CD4-positive, alpha-beta T cell treated with Interleukin-15 for 1 hour (primary cell): ENCODE measurements around the gene ABTB1.

Source experiments
- DNase-seq: peaks from one replicate; pipeline ENCODE4 v3.0.0-alpha.2; 2020

The ABTB1 gene

DNA sequence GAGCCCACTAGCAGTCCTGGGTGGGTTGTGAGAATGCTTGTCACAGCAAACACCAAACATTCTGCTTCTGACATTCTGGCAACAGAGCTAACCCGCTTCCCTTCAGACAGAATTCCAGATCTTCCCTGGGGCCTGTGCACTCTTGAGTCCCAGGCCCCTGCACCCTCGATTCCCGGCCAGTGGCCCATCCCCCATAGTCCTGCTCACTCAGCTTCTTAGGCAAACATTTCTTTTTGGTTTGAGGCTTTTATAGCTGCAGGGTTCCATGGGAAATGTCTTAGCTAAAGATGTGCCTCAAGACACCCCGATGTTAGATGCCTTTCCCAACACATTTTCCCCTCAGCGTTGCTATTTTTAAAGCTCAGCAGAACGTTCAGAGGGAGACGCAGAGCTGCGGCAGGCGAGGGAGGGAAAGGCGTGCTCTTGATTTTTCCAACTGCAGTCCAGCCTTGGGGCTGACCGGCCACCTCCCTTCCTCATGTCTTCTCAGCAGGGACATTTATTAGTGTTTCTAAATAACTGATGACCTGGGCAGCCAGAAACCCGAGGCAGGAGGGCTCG is 35.2 kb downstream of the ABTB1 start:
- DNase-seq, result no peak

DNA sequence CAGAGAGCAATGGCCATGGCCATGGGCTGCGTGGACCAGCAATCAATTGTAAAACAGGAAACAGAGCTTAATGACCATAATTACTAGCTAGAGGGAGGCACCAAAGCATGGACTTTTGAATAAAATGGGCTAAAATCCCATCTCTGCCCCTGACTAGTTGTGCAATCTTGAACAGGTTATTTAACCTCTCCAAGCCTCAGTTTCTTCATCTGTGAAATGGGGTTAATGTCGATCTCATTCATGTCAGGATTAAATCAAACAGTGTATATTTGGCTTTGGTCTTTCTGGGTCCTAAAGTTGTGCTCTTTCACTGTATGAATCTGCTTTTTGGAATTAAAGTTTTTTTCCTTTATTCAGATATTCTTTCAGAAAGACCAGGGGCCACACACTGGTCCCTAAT is 36.1 kb downstream of the ABTB1 start:
- DNase-seq, result no peak

DNA sequence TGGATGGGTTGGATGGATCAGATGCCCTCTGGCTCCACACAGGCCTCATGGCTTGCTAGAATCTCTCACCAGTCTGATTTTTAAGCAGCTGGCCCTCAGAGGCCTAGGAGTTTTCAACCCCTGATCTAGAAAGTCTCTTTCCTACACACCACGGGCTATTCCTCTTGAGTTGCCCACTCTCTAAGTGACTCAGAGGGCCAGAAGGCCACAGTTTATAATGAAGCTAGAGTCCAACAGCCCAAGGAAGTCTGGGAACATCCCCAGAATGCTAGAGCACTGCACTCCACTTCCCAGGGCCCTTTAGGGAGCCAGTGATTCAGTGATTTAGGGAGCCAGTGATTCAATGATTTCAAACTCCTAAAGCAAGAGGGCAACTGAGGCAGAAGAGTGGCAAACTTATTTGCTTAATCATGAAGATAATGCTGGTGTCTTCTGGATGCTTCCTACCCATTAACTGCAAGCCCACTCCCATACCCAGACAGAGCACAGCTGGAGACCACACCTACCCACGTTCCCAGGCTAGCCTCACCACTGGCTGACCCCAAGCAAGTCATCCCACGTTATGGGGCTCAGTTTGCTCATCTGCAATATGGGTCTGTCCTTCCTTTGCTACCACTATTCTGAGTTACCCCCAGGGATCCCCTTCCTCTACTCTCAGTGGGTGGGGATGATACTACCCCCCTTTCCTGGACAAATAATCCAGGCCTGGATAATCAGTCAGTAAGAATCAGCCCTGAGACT is 36.7 kb downstream of the ABTB1 start:
- DNase-seq, result no peak

DNA sequence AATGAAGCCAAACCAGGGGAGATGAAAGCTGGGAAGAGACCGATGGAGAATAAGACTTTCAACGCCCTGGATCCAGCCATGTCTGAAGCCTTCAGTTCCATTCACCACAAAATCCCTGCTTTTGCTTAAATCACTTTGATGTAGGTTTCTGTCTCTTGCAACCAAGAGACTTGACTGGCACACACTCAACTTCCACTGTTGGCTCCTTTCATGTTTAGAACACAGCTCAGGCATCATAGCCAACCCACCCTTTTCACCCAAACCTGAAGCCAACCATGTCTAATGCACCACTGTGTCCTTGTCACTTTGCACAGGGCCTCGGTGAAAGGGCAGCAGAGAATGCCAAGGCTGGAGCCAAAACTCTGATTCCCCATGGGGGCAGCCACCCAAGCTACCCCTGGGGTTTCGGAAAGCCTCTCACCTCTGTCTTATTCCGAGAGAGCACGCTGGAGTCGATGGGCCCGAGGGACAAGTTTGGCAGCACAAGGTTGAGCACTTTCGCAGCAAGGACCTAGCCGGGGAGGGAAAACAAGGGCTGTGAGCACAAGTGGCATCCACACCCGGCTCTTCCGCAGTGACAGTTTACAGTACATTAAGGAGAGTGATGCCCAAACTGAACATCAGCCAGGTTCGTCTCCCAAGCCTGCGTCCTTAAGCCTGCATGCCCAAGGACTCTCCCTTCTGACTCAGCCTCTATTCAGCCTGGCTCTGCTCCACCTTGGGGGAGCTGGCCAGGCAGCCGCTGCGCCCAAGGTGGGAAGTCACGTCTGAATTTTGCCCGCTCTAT is 37.6 kb downstream of the ABTB1 start:
- DNase-seq, result no peak

DNA sequence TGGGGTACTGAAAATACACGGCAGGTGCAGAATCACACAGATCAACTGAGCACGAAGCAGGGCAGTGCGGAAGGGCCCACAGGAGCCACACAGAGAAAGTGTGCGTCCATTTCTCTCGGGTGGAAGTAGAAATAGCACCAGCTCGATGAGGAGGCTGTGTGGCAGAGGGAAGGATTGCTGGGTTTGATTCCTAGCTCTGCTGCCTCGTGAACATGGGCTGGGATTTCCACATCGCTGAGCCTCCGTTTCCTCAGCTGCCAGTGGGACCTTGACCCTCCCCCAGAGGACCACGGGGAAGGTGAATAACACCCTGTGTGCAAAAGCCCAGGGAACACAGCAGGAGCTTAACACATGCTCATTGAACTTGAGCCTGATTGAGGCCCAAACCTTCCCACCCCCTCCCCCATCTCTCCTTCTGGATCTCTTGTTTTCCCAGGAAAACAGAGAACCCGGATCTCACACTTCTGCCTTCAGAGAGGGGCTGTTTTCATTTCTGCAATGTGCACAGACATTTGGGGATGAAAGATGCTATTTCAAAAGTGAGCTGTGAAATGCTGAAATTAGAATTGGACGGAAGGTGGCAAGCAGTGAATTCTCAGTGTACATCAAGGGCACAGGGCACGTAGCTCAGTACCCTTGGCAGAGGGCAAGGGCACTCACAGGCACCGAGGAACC is 38.4 kb downstream of the ABTB1 start:
- DNase-seq, result no peak

DNA sequence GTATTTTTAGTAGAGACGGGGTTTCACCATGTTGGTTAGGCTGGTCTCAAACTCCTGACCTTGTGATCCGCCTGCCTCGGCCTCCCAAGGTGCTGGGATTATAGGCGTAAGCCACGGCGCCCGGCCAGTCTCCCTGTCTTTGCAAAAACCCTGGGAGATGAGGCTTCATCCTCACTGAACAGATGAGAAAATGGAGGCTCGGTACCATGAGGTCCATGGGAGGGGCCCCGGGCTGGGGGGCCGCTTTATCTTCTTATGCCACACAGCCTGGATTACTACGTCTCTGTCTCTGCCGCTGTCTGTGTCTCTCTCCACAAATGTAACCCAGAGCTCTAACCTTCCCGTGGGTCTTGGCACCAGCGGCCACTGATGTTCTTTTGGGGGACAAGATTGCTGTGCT is 39.1 kb downstream of the ABTB1 start:
- no peak for DNase-seq

DNA sequence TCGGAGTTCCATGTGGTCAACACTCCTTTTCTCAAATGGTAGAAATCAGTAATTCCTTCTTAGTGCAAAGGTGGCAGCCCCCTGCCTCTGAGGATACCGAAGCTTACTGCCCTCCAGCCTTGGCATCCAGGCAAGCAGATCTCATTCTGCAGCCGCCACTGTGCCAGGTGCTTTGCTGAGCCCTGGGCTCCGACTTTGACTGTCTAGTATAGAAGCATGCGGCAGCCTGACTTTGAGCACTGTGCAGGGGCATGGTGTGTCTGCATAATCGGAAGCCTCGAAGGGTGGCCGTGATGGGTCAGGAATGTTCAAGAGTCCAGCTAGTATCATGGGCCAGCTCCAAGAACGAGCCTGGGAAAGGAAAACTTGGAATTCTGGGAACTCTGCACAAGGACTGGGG is 39.7 kb downstream of the ABTB1 start:
- DNase-seq, result no peak

DNA sequence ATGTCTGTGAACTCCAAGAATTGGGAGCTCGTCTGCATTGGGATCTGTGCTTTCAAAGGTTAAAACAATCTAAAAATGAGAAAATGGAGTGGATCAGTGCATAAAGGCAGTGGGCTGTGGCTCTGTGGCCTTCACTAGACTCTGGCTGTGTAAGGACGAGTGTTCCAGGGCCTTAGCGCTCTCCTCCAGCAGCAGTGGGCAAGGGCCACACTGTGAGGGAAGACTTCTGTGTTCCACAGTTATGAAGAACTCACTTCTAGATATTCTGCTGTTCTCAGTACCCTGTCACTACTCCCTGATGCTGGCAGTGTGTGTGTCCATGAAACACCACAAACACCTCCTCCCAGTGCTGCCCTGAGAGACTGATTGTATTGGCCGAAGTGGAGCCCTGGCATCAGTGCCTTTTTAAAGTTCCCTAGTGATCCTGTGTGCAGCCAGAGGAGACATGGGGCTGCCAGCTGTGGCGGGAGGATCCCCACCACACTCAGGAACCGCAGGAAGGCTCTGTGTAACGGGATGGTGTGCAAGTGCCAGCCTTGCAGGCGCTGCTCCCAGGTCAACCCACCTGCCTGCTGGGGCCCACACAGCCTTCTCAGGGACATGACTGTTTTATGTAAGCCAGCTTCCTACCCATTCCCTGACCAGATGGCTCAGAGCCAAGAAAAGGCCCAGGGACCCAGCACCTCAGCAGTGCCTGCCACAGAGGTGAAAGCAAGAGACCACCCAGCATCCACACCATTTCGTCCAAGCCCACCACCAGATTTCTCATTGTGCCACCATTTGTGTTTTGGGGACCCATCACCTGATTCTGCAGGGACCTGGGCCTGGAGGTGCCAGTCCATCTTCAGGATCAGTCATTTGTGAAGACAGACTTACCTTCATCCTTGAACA is 40.4 kb downstream of the ABTB1 start:
- no peak for DNase-seq

DNA sequence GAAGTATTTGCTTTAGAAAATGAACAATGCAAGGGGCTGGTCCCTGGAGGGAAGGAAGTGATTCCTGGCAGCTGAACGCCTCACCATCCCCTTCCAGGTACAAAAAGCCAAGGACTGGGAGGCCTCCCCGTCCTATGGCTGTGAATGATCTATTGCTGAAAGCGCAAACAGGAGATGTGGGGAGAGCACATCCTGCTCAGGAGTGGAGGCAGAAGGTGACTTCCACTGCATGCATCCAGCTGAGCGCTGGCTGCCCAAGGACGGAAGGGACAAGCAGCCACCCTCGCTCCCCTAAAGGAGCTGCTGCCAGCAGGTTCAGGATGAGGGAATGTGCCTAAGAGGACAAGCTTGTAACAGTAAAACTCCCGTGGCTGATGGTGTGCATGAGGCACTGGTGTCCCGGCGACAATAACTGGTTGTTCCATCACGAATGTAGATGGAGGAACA is 41.4 kb downstream of the ABTB1 start:
- no peak for DNase-seq

DNA sequence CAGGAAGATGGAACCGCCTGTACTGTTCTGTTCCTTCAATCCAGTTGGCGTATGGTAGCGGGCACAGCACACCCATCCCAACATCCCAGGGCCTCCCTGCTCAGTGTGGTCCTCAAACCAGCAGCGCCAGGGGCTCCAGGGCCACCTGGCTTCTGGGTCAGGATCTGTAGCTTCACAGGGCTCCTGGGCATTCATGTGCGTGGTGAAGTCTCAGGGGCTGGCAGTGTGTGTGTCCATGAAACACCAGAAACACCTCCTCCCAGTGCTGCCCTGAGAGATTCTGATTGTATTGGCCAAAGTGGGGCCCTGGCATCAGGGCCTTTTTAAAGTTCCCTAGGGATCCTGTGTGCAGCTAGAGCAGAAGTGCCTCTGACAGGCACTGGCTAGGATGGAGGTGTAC is 42.1 kb downstream of the ABTB1 start:
- DNase-seq, result no peak

DNA sequence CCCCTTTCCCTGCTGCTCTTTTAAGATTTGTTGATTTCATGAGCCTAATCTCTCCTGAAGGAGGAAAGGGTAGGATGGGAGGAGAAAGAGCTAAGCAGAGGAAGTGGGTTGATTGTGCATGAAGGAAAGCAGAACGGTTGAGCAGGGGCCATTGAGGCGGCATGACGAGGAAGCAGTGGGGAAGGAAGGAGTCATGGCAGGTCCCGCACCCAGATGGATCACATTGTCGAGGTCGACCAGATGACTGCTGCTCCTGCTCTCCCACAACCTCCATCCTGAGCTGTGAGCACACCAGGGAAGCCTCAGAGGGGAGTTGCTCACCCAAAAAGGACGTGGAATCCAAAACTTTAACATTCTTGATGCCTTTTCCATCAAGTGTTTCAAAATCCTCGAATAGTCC is 42.8 kb downstream of the ABTB1 start:
- DNase-seq, result no peak

DNA sequence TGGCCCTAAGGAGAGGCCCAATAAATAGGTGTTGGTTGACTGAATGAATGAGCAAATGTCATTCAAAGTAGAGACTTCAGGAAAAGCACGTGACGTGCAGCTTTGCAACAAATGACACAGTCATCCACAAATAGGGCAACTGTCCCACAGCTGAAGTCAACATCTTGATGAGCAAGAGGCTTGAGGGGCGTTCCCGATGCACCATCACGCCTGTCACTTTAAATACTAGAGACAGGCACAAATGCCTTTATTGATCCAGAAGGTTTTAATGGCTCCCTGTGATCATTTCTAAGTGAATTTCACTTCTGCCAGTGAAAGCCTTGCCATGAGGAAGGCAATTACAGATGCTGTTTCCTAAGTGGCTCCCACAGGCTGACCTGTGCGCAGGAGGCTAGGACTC is 43.6 kb downstream of the ABTB1 start:
- no peak for DNase-seq

DNA sequence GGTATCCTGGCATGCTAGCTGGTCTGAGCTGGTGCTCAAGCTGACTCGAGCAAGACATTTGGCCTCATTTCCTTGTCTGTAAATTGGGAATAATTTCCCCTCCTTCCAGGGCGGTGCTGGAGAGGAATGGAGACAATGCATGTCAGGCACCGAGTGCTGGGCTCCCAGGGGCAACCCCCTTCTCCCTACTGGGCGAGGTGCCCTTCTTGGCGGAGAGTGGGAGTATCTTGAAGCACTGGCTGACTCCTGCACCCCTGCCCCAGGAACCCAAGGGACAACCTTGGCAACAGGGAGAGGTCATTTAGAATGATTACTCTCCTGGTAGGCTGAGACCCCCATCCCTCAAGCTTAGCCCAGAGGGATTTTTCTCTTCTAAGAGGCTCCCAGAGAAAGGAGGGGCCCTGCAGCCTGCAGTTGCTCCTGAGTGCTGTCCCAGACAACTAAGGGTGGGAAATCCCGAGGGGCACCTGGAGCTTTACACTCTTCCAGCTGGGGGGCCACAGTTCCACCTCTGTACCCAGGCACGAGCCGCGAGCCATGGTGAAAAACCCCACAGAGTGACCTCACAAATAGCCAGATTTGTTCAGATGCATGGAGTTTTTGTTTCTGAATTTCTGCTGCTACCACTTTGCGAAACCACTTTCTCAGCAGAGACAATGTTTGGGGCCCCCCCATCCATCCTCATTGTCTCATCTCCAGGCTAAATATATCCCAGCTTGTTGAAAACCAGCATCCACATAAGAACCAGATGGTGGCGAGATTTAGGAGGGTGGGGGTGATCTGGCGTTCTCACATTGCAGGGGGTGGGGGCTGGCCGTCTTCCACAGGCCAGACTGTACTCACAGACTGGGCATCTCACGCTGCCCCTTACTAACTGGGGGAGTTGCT is 44.8 kb downstream of the ABTB1 start:
- DNase-seq, result no peak

DNA sequence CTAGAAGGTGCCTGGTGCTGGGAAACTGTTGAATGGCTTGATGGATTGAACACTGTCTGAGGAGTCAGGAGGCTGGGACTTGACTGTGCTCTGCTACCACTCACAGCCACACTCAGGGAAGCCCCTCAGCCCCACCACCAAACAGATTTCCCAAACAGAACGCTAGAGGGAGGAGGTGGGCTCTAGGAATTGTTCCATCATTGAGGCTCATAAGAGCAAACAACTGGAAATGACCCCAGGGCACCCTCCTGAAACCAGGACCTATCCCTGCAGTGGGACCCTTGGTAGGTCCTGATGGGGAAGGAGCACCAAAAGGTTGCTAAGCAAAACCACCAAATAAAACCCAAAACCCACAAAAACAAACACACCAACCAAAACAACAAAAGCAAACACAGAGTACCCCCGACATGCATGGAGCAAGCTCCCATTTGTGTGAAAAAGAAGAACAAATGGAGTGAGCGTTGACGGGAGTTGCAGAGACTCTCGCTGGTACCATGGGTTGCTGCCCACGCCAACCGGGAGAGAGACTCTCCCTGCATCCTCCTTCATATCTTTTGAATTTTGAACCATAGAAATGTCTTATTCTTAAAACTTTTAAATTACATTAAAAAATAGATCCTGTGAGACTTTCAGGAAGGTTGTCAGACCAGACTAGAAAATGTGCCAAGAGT is 45.6 kb downstream of the ABTB1 start:
- DNase-seq, result no peak

DNA sequence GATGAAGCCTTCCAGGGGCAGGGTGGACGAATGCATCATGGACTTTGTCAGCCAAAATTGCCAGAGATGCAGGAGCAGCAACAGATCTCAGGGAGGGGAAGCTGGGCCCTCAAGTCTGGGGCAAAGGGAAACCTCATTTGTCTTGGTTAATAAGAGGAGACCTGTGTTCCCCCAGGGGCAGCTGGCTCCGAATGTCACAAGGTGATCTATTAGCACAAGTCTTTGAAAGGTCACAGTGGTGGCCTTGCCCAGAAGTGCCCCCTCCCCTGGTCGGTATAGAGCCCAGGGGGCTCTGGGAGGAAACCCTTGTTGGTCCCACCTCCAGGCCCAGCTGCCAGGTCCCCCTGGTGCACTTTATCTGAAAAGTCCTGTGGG is 46.2 kb downstream of the ABTB1 start:
- no peak for DNase-seq

DNA sequence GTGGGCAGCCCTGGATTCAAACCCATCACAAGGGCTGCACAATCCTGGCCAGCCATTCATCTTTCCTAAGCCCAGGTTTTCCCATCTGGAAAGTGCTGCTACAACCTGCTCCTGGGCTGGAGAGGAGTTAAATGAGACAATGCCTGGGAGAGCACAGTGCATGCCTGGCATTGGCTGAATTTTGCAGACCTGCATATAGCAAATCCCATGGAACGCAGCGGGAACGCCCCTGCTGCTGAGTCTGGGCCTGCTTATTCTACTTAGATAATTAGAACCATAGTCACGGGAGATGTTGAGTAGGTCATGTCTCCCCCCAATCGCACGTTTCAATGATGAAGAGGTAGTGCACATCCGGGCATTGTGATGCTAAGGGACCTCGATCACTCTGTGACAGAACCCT is 46.6 kb downstream of the ABTB1 start:
- DNase-seq, result no peak

DNA sequence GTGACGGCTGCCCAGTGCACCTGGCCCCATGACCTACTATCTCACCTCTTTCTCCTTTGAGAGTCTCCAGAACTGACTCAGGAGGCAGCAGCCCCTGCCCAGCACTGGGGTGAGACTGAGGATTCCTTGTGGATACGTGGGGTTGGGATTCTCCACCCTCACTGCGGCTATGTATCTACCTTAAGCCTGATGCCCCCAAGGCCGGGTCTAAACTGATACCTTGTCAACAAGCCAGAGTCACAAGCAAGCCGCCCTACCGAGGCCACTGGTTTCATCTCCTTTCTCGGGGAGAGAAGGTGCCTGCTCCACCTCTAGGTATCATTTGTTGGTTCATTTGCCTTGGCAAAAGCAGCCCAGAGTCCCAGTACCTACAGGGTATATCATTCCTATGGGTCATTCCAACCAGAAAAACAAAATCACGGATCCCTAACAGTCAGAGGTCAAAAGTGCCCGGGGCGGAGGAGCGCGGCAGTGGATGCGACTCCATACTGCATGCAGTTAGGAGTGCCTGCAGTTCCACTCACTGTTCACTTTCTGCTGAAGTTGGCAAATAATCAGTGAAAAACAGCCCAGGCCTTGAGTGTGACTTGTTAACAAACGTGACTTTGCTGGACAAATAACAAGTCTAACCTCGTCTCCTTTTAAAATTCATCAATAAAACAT is 47.5 kb downstream of the ABTB1 start:
- no peak for DNase-seq

DNA sequence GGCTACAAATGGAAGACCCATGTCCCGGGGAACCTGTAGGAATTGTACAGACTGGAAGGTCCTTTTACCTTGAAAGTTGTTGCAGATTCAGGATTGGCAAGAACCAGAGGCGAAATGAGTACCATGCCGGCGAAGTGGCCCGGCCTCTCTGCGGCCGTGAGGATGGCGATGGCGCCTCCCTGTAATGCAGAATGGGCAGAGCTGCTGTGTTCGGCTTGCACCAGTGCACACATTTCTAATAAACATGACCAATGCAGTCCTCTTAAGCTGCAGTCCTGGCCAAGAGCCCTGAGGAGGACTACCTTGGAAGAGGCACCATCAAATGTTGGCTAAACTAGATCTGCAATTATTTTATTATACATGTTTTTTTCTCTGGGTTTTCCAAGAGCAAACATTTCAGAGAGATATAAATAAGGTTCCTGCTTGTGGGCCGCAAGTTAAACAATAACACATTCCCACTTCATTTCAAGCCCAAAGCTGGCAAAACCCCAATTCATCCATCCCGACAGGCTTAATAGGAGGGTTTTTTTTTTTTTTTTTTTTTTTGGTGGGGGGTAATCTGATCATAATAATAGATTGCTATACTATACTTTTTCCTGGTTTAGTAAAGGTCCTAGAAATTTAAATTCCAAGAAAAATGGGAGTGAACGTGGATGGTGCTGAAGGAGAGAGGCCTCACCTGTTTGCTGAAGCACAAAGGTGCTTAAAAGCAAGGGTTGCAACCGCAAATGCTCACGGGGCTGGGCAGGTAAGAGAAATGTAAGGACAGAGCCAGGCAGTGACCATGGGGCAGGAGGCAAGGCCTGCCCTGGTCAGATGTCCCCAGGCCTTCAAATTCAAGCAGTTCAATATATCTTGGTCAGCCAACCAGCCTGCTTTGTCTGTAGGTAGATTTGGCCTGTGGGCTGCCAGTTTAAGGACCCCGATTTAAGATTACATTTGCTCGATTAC is 48.5 kb downstream of the ABTB1 start:
- no peak for DNase-seq

DNA sequence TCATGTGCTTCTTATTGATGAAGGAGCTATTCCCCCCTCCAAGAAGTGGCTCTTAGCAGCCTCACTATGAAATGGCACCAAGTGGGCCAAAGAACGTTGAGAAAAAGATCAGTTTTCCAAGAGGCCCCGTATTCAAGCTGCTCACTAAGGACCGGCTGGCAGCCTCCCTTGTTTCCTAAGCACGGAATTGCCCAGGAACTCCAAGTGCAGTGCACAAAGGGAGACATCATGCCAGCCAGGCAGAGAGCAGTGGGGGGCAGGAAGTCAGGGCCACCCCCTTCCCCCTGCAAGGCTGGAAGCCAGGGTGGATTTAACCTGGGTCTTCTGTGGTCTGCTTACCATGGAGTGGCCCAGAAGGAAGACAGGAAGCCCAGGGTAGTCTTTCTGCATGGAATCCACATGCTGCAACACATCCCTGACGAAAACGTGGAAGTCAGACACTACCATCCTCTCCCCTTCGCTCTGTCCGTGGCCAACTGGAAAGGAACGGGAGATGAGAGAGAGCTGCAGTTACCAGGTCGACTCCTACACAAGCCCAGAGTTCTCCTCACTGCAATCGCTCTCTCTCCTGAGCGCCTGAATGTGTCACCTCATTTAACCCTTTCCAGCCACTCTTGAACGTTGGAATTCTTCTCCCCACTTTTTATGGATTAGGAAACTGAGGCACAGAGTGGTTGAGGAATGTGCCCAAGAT is 49.5 kb downstream of the ABTB1 start:
- no peak for DNase-seq
